Stomach (tissue), 4 donors: ENCODE data around the gene ETV1.

Experiments
- CTCF ChIP-seq, 7 experiments: fragments of 450-650 bp in 4 of 7; fragments of 200-600 bp in 3 of 7; sonication (generic) in 3 of 7; IDR thresholded peaks; one replicate each; pipeline ENCODE4 v1.5.1; 2016 to 2019; ENCODE audit warnings: antibody characterized with exemption in 7 of 7, control low read depth in 2 of 7, mild to moderate bottlenecking in 1 of 7
- POLR2AphosphoS5 ChIP-seq, 3 donors: sonication (generic); formaldehyde crosslinking; IDR thresholded peaks; one replicate each; pipeline ENCODE4 v1.6.1; 2016; ENCODE audit warnings: antibody characterized with exemption in 3 of 3

GRCh38 chr7:13907831-13908230 is 81.6 kb downstream of the ETV1 start:
- no peak for TF ChIP-seq POLR2AphosphoS5 (IDR thresholded peaks at IDR 0.05)
- no peak for TF ChIP-seq CTCF (IDR thresholded peaks at IDR 0.05)
